HG02759 (cell line): Measurements from ENCODE around the gene SLC22A31.
"Not testable (repeated sequence)": the region's sequence is repeated elsewhere in the genome, so short reads cannot be mapped to it uniquely, and the experiment has no call there.

Experiments
- ATAC-seq: cut with Tn5 transposase; IDR thresholded peaks from one replicate; pipeline ENCODE4 v1.9.1; 2021; ENCODE audit warnings: mild to moderate bottlenecking, moderate library complexity; ENCODE audit not compliant: unreplicated experiment

SLC22A31 gene

DNA sequence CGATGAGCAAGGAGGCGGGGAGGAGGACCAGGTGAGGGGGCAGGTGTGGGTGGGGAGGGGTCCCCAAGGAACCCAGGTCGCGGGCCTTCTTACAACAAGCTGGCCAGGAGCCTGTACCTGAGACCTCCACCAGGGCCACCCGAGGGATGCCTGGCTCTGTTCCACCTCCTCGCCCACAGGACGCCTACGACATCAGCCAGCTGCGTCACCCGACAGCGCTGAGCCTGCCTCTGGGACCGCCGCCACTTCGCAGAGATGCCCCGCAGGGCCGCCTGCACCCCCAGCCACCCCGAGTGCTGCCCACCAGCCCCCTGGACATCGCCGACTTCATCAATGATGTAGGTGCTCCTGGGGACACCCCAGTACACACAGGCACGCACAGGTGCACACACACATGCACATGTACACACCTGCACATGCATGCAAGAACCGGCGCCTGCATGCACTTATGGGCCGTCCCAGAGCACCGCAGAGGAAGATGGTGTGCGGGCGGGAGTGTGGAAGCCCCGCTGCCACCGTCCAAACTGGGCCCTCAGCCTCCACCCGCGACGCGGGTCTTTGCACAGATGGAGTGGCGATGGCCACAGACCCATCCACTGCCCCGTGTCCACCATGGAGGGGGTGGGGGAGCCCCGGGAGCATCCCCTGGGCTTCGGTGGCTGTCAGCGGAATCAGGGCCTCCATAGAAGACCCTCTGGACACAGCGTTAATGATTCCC, 6.6 kb downstream of the SLC22A31 start:
- no peak for ATAC-seq

DNA sequence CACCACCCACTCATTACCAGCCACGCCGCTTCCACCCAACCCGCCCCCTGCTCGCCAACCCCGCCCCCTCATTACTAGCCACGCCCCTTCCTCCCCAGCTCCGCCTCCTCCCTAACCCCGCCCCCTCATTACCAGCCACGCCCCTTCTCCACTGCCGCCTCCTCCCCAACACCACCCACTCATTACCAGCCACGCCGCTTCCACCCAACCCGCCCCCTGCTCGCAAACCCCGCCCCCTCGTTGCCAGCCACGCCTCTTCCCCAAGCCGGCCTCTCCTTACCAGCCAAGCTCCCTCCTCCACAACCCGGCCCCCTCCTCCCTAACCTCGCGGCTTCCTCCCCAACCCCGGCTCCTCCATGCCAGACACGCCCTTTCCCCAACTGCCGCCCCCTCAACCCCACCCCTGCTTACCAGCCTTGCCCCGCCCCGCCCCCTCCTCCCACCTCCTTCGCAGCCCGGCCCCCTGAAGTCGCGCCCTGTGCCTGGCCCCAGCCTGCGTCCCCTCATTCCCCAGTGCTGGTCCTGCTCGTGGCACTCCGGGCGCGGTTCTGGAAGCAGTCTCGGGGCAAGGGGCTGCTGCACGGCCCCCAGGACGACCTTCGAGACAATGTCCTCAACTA, 7.3 kb downstream of the SLC22A31 start:
- ATAC-seq = no peak

DNA sequence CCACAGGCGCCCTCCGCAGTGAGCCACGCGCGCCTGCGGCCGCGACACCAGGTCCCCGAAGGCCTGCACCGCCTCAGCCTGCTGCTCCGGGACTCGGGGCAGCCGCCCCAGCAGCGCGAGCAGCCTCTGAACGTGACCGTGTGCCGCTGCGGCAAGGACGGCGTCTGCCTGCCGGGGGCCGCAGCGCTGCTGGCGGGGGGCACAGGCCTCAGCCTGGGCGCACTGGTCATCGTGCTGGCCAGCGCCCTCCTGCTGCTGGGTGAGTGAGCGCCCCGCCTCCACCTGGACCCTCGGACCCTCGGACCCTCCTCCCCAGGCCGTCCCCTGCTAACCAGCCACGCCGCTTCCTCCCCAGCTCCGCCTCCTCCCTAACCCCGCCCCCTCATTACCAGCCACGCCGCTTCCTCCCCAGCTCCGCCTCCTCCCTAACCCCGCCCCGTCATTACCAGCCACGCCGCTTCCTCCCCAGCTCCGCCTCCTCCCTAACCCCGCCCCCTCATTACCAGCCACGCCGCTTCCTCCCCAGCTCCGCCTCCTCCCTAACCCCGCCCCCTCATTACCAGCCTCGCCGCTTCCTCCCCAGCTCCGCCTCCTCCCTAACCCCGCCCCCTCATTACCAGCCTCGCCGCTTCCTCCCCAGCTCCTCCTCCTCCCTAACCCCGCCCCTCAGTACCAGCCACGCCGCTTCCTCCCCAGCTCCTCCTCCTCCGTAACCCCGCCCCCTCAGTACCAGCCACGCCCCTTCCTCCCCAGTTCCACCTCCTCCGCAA, 8.0 kb downstream of the SLC22A31 start:
- not testable (repeated sequence) for ATAC-seq

DNA sequence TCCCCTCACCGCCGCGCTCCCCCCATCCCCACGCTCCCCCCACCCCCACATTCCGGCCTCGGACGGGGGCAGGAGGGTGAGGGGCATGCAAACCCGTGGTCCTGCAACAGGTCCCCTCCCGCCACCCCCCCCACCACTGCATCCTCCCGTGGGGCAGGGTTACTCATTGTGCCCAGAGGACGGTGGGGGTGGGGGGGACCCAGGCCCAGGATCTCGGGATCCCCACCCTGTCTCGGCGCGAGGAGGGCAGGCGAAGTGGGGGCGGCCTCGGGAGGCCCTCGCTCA, 8.5 kb downstream of the SLC22A31 start:
- no peak for ATAC-seq

DNA sequence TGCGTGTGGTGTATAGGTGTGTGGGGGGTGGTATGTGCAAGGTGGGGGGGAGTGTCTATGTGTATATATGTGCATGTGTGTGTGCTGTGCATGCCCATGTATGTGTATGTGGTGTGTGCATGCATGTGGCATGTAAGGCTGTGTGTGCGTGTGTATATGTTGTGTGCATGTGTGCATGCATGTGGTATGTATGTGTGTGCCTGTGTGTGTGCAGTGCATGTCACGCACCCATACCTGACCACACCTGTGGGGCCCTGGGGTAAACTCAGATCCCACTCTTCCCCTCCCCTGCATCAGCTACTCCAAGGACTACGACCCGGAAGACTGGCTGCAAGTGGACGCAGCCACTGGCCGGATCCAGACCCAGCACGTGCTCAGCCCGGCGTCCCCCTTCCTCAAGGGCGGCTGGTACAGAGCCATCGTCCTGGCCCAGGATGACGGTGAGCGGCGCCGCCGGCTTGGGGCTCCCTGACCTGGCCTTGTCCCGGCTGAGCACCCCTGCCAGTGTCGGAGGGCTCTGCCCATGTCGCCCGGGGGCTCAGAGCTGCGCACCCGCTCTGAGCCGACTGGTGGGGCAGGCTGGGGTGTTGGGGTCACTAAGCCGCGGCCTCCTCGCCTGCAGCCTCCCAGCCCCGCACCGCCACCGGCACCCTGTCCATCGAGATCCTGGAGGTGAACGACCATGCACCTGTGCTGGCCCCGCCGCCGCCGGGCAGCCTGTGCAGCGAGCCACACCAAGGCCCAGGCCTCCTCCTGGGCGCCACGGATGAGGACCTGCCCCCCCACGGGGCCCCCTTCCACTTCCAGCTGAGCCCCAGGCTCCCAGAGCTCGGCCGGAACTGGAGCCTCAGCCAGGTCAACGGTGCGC, 9.1 kb downstream of the SLC22A31 start:
- no peak for ATAC-seq

DNA sequence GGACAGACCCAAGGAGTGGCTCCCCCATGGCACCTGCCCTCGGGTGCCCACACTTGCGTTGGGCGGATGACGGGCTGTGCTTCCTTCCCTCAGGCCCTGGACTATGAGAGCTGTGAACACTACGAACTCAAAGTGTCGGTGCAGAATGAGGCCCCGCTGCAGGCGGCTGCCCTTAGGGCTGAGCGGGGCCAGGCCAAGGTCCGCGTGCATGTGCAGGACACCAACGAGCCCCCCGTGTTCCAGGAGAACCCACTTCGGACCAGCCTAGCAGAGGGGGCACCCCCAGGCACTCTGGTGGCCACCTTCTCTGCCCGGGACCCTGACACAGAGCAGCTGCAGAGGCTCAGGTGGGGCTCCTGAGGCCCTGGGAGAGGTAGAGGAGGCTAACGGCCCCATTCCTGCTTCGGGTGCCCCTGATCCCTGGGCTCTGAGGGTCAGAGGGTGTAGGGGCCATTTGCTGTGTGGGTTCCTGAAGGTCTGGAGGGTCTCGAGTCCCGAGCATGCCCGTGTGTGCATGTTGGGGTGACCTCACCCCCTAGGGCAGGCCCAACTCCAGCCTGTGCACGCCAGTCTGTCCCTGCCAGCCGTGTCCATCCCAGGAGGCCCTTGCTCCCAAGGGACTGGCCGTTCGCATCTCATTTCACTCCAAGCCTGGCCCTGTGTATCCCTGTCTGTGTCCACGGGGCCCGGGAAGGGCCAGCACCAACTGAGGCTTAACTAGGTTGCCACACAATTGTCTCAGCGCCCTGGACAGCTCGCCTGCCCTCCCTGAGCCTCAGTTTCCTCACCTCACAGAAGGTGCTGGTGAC, 10.0 kb downstream of the SLC22A31 start:
- no peak for ATAC-seq

DNA sequence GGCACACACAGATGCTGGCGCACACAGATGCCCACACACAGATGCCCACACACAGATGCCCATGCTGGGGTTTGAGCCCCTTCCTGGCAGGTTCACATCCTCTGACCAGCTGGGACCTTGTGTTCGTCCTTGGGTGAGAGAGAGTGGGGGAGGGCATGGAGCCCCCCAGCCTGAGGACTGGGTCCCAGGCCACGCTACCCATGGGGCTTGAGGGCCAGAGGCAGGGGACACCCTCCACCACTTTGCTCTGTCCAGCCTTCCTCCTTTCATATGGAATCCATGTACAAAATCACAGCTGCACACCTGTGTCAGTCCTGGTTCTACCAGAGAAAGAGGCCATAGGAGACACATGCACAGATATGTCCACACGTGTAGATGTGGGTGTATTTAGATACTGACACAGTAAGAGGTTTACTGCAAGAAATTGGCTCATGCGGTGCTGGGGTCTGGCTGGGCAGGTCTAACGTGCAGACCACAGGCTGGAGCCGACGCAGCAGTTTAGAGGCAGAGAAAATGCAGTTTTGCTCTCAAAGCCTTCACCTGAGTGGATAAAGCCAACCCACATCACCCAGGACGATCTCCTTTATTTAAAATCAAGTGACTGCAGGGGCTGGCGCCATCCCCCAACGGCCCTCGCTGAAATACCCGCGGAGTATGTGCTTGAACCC, 10.8 kb downstream of the SLC22A31 start:
- ATAC-seq = no peak

DNA sequence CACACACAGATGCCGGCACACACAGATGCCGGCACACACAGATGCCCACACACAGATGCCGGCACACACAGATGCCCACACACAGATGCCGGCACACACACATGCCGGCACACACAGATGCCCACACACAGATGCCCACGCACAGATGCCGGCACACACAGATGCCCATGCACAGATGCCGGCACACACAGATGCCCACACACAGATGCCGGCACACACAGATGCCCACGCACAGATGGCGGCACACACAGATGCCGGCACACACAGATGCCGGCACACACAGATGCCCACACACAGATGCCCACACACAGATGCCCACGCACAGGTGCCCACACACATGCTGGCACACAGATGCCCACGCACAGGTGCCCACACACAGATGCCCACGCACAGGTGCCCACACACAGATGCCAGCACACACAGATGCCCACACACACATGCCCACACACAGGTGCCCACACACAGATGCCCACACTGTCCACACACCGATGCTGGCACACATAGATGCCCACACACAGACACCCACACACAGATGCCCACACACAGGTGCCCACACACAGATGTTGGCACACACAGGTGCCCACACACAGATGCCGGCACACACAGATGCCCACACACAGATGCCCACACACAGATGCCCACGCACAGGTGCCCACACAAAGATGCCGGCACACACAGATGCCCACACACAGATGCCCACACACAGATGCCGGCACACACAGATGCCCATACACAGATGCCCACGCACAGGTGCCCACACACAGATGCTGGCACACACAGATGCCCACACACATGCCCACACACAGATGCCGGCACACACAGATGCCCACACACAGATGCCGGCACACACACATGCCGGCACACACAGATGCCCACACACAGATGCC, 11.6 kb downstream of the SLC22A31 start:
- not testable (repeated sequence) for ATAC-seq

DNA sequence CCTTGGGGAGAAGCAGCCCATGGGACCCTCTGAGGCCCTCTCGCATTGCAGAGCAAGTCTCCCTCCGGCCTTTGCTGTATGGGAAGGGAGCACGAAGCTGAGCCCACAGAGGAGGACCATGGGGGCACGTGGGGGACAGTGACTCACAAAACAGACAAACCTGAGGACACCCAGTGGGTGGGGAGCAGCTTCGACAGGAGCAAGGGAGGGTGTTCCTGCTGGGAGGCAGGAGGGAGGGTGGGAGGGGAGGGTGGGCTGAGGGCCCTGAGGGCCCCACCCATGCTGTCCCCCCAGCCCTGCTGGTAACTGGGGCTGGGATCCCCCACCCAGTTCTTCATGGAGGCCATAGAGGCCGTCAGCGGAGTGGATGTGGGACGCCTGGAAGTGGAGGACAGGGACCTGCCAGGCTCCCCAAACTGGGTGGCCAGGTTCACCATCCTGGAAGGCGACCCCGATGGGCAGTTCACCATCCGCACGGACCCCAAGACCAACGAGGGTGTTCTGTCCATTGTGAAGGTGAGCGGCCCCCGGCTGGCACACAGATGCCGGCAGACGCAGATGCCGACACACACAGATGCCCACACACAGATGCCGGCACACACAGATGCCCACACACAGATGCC, 12.5 kb downstream of the SLC22A31 start:
- no peak for ATAC-seq

DNA sequence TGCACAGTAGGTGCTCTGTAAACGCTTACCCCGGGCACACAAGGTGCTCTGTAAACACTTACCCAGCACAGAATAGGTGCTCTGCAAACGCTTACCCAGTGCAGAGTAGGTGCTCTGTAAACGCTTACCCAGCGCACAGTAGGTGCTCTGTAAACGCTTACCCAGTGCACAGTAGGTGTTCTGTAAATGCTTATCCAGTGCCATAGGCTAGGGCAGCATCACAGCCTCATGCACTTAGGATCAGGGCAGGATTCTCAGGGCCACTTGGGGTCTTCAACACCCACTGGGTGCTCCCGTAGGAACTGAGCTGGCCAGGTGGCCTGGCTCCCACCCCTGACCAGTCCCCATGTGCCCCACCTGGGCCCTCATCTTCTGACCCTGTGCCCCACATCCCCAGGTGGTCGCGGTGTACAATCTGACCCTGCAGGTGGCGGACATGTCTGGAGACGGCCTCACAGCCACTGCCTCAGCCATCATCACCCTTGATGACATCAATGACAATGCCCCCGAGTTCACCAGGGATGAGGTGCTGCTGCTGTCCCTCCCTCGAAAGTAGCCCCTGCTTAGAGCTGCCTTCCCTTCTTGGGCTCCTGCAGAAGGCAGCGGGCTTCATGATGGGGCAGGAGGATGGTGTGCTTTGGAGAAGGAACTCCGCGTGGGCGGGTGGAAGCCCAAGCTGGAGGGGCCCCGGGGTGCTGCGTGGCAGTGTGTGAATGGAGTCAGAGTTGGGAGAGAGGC, 13.1 kb downstream of the SLC22A31 start:
- no peak for ATAC-seq

DNA sequence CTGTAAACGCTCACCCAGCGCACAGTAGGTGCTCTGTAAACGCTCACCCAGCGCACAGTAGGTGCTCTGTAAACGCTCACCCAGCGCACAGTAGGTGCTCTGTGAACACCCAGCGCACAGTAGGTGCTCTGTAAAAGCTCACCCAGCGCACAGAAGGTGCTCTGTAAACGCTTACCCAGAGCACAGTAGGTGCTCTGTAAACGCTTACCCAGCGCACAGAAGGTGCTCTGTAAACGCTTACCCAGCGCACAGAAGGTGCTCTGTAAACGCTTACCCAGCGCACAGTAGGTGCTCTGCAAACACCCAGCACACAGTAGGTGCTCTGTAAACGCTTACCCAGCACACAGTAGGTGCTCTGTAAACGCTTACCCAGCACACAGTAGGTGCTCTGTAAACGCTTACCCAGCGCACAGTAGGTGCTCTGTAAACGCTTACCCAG, 13.7 kb downstream of the SLC22A31 start:
- ATAC-seq = not testable (repeated sequence)

DNA sequence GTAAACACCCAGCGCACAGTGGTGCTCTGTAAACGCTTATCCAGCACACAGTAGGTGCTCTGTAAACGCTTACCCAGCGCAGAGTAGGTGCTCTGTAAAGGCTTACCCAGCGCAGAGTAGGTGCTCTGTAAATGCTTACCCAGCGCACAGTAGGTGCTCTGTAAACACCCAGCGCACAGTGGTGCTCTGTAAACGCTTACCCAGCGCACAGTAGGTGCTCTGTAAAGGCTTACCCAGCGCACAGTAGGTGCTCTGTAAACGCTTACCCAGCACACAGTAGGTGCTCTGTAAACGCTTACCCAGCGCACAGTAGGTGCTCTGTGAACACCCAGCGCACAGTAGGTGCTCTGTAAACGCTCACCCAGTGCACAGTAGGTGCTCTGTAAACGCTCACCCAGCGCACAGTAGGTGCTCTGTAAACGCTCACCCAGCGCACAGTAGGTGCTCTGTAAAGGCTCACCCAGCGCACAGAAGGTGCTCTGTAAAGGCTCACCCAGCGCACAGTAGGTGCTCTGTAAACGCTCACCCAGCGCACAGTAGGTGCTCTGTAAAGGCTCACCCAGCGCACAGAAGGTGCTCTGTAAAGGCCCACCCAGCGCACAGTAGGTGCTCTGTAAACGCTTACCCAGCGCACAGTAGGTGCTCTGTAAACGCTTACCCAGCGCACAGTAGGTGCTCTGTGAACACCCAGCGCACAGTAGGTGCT, 14.3 kb downstream of the SLC22A31 start:
- not testable (repeated sequence) for ATAC-seq

DNA sequence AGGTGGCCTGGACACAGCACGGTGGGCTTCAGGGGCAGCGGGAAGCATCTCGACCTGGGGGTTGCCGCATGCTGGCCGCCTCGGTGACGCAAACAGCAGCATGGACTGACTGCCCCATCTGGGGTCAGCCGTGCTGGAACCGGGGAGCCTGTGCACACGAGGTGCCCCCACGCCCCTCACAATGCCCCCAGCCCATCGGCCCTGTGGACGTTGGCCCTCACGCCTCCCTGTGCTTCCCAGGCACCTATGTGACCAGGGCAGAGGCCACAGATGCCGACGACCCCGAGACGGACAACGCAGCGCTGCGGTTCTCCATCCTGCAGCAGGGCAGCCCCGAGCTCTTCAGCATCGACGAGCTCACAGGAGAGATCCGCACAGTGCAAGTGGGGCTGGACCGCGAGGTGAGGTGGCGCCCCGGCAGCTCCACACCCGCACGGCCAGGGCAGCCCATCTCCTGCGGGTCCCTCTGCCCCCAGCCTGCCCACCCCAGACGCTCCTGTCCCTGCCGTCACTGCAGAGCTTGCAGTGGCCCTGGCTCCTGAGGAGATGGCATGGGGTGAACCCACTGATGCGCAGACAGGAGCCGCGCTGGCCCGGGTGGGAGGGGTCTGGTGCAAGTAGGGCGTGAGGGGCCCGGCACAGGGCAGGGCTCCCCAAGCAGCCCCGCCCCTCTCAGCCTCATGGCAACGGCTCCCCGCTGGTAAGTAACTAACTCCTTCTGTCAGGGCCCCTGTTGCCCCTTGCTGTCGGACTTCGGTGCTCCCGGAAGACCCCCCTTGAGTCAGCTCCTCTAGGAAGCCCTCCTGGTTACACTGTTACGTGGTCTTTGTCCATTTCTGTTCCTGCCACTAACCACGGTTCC, 15.2 kb downstream of the SLC22A31 start:
- ATAC-seq = no peak

DNA sequence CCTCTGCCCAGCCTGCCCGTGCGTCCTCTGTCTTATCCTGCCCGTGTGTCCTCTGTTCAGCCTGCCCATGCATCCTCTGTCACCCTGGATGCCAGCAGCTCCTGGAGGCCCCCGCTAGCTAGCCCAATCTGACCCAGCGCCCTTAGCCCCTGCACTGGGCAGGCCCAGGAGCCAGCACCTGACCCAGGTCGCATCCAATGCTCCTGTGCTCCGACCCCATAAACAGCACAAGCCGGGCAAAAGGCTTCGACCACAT, 15.7 kb downstream of the SLC22A31 start:
- ATAC-seq = no peak

DNA sequence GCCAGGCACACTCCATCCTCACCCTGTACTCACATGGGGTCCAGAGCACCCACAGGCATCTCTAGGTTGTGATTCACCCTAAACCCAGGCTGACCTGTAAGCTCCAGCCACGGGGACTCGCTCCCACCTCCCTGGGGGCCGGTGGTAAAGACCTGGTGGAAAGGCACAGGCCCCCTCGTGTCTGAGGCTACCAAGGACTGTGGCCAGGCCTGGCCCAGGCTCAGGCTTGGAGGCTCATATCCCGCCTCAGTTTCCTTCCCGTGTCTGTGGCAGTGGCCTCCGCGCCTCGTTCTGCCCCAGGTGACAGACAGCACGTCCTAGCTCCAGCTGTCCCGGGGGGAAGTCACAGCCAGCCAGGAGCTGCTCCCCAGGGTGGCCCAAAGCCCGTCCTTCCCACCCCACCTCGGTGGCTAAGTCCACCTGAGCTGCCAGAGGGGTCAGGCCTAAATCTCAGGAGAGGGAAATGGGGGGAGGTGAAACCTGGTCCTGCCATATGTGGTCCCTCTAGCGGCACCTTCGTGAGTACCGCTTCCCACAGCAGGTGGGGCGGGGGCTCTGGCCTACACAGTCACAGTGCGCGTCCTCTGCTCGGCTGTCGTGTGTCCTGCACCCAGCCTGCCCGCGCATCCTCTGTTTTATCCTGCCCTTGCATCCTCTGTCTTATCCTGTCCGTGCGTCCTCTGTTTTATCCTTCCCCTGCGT, 16.2 kb downstream of the SLC22A31 start:
- ATAC-seq = no peak

DNA sequence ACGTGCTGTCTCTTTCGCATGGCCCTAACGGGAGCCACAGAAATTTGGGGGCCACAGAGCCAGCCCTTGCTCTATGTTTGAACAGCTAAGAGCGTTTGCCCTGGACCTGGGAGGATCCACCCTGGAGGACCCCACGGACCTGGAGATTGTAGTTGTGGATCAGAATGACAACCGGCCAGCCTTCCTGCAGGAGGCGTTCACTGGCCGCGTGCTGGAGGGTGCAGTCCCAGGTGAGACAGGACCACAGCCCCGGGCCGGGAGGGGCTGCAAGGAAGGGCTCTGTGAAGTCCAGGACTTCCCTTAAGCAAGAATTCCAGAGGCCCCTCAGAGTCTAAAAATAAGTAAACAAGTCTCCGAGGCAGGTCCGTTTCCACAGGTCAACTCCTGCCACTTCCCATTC, 16.9 kb downstream of the SLC22A31 start:
- no peak for ATAC-seq
